CD4-positive, CD25-positive, alpha-beta regulatory T cell (primary cell): ENCODE results near the gene OPA1. TPM values are rescaled to one million over a fixed set of nuclear protein-coding genes. Genes with fewer than 3 reads are reported as not detected.

Source experiments
- ATAC-seq, 2 donors: fragments of 150-1000 bp; cut with Tn5 transposase; one replicate each; pipeline ENCODE4 v1.10.0; 2021; ENCODE audit warnings: low read depth in 2 of 2, moderate number of reproducible peaks in 2 of 2, moderate library complexity in 1 of 2
- DNase-seq, 3 donors: peaks; one replicate each; pipeline versions ENCODE4 v3.0.0 to v3.0.0-alpha.2; 2012 to 2022; ENCODE audit warnings: mixed read lengths in 1 of 3
- H3K27ac ChIP-seq: one replicate; pipeline ENCODE4 v1.7.0; 2013; ENCODE audit warnings: mild to moderate bottlenecking, low read length; ENCODE audit not compliant: insufficient read depth, poor library complexity, severe bottlenecking
- H3K27me3 ChIP-seq: one replicate; pipeline ENCODE4 v1.7.0; 2013; ENCODE audit warnings: low read length; ENCODE audit not compliant: control insufficient read depth, insufficient read depth
- H3K36me3 ChIP-seq: one replicate; pipeline ENCODE4 v1.7.0; 2013; ENCODE audit warnings: mild to moderate bottlenecking, low read length, moderate library complexity; ENCODE audit not compliant: control insufficient read depth, insufficient read depth
- H3K4me1 ChIP-seq: 2 replicates; pipeline ENCODE4 v1.7.0; 2013; ENCODE audit warnings: mild to moderate bottlenecking, low read length; ENCODE audit not compliant: insufficient read depth, control insufficient read depth, poor library complexity, severe bottlenecking
- H3K4me3 ChIP-seq: one replicate; pipeline ENCODE4 v1.7.0; 2013; ENCODE audit warnings: low read depth, mild to moderate bottlenecking, low read length, moderate library complexity
- H3K9me3 ChIP-seq, 2 experiments: 1 replicate in 1 of 2; 2 replicates in 1 of 2; pipeline ENCODE4 v1.7.0; 2013; ENCODE audit warnings: low read length in 2 of 2, mild to moderate bottlenecking in 1 of 2, moderate library complexity in 1 of 2; ENCODE audit not compliant: control insufficient read depth in 2 of 2
- H3K27ac Mint-ChIP-seq, 3 donors: one replicate each; pipeline ENCODE4 v1.8.0; 2020 to 2022; ENCODE audit warnings: mild to moderate bottlenecking in 3 of 3, mixed read lengths in 3 of 3, moderate library complexity in 2 of 3
- H3K27me3 Mint-ChIP-seq: one replicate; pipeline ENCODE4 v1.8.0; 2022; ENCODE audit warnings: mild to moderate bottlenecking, mixed read lengths
- H3K36me3 Mint-ChIP-seq: one replicate; pipeline ENCODE4 v1.8.0; 2020; ENCODE audit warnings: mixed read lengths
- H3K4me1 Mint-ChIP-seq, 4 donors: one replicate each; pipeline ENCODE4 v1.8.0; 2020 to 2022; ENCODE audit warnings: mixed read lengths in 4 of 4, mild to moderate bottlenecking in 1 of 4
- H3K4me3 Mint-ChIP-seq, 4 donors: one replicate each; pipeline ENCODE4 v1.8.0; 2020 to 2022; ENCODE audit warnings: mild to moderate bottlenecking in 4 of 4, mixed read lengths in 4 of 4, moderate library complexity in 3 of 4
- H3K9me3 Mint-ChIP-seq, 7 donors: one replicate each; pipeline ENCODE4 v1.8.0; 2020 to 2022; ENCODE audit warnings: mixed read lengths in 7 of 7, mild to moderate bottlenecking in 3 of 7, moderate library complexity in 2 of 7
- polyA plus RNA-seq, 4 donors: library from polyadenylated mRNA; unstranded; fragments of 300-500 nt; fragmentation: Illumina TruSeq; gene quantifications; one replicate each; pipeline ENCODE4 v1.2.3, GENCODE V29; 2021
- total RNA-seq: library from RNA; stranded (reverse); gene quantifications from one replicate; pipeline ENCODE4 v1.2.3, GENCODE V29; 2022

Gene OPA1
- total RNA-seq (57.4 TPM), polyA plus RNA-seq (10 to 100 TPM; 20.3 to 23.8 (median 21.9) TPM)

GRCh38 chr3:193592841-193593667, at the start of gene OPA1:
Gene OPA1 (plus strand): TSS chr3:193593208. CDS start chr3:193593378, 170 bp downstream.
- DNase-seq (peak; percentile 84 to 96 (median 84)), ATAC-seq (peak; percentile 91 to 92)
- no peaks in the 10 kb centered on the region for H3K9me3 ChIP-seq
- peaks cover 15% of the 10 kb centered on the region for H3K36me3 ChIP-seq
- Mint-ChIP-seq H3K4me3 (peak within 1 kb of the TSS; percentile 95 to 99 (median 97)), H3K4me1 (peaks cover 28 to 67% (median 50%) of the 10 kb centered on the region in 4 donors), H3K27ac (peak within 1 kb of the TSS; percentile 96 to 99 (median 98)), H3K27me3 (no peaks in the 10 kb centered on the region), H3K9me3 (peaks cover 0 to 3% (median 0%) of the 10 kb centered on the region in 7 donors), H3K36me3 (peaks cover 18% of the 10 kb centered on the region)
- H3K27me3 ChIP-seq = no peaks in the 10 kb centered on the region
- peak within 1 kb of the TSS; percentile 100 for H3K4me3 ChIP-seq
- peak within 1 kb of the TSS; percentile 82 for H3K27ac ChIP-seq
- peaks cover 19% of the 10 kb centered on the region for H3K4me1 ChIP-seq

DNA sequence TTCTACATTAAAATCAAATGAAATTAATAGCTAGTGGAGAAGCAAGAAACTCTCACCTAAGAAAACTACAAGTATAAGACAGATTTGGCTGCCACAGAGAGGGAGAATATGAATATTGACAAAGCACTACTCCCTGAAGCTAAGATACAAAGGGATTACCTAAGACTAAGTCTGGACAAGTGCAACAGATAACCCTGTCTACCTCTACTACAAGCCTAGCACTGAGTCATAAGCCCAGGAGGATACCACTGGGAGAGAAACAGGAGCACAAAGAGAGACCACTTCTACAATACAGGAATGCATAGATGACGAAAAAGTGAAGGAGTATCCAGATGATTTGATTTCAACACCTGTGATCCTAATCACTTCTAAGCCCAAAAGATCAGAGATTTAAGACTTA, 48.7 kb upstream of the OPA1 start:
- Histone ChIP-seq H3K27me3 (peaks cover 2% of the 10 kb centered on the region), H3K4me1 (no peaks in the 10 kb centered on the region), H3K9me3 (peaks cover 6 to 8% of the 10 kb centered on the region in 2 experiments), H3K27ac (no peak overlapping the region), H3K4me3 (no peak overlapping the region), H3K36me3 (no peaks in the 10 kb centered on the region)
- no peak overlapping the region for H3K27ac Mint-ChIP-seq
- H3K27me3 Mint-ChIP-seq = peaks cover 5% of the 10 kb centered on the region
- no peak overlapping the region for H3K4me3 Mint-ChIP-seq
- peaks cover 0 to 13% (median 1%) of the 10 kb centered on the region in 7 donors for H3K9me3 Mint-ChIP-seq
- no peak for DNase-seq
- H3K36me3 Mint-ChIP-seq = no peaks in the 10 kb centered on the region
- no peak for ATAC-seq
- H3K4me1 Mint-ChIP-seq = no peaks in the 10 kb centered on the region

- Histone ChIP-seq H3K9me3 (peaks cover 6 to 8% of the 10 kb centered on the region in 2 experiments), H3K27ac (no peak overlapping the region), H3K36me3 (no peaks in the 10 kb centered on the region), H3K27me3 (peaks cover 2% of the 10 kb centered on the region), H3K4me3 (no peak overlapping the region), H3K4me1 (no peaks in the 10 kb centered on the region)
- H3K27me3 Mint-ChIP-seq = peaks cover 5% of the 10 kb centered on the region
- peak overlapping the region in 1 of 3 donors; percentile 50 for H3K27ac Mint-ChIP-seq
- H3K36me3 Mint-ChIP-seq = no peaks in the 10 kb centered on the region
- H3K9me3 Mint-ChIP-seq = peaks cover 0 to 13% (median 1%) of the 10 kb centered on the region in 7 donors
- DNase-seq = no peak
- H3K4me1 Mint-ChIP-seq = no peaks in the 10 kb centered on the region
- ATAC-seq = no peak
- H3K4me3 Mint-ChIP-seq = no peak overlapping the region
Measured at GRCh38 chr3:193545304-193545703, 47.7 kb upstream of the OPA1 start.

DNA sequence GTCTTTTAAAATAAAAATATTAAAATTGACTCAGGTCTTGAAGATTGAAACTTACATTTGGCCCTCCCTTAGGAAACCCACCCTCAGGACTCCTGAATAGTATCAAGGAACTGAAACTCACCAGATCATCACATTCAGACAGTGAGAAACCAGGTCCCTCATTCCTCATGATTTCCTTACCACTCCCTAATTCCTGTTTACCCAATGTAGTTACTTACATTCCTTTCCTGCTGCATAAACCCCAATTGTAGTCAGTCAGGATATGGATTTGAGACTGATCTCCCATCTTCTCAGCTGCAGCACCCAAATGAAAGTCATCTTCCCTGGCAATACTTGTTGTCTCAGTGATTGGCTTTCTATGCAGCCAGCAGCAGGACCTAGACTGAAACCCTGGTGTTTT, 46.9 kb upstream of the OPA1 start:
- no peak for ATAC-seq
- H3K36me3 Mint-ChIP-seq = no peaks in the 10 kb centered on the region
- peaks cover 0 to 13% (median 1%) of the 10 kb centered on the region in 7 donors for H3K9me3 Mint-ChIP-seq
- Histone ChIP-seq H3K27me3 (peaks cover 2% of the 10 kb centered on the region), H3K4me1 (no peaks in the 10 kb centered on the region), H3K4me3 (no peak overlapping the region), H3K9me3 (peaks cover 6 to 8% of the 10 kb centered on the region in 2 experiments), H3K27ac (no peak overlapping the region), H3K36me3 (no peaks in the 10 kb centered on the region)
- no peak overlapping the region for H3K4me3 Mint-ChIP-seq
- peaks cover 5% of the 10 kb centered on the region for H3K27me3 Mint-ChIP-seq
- no peak overlapping the region for H3K27ac Mint-ChIP-seq
- no peak for DNase-seq
- no peaks in the 10 kb centered on the region for H3K4me1 Mint-ChIP-seq

- peaks cover 2% of the 10 kb centered on the region for H3K27me3 ChIP-seq
- ATAC-seq (no peak), DNase-seq (no peak)
- Mint-ChIP-seq H3K27ac (no peak overlapping the region), H3K9me3 (peaks cover 0 to 13% (median 1%) of the 10 kb centered on the region in 7 donors), H3K4me3 (no peak overlapping the region), H3K36me3 (no peaks in the 10 kb centered on the region), H3K4me1 (no peaks in the 10 kb centered on the region), H3K27me3 (peaks cover 2% of the 10 kb centered on the region)
- no peaks in the 10 kb centered on the region for H3K4me1 ChIP-seq
- H3K36me3 ChIP-seq = no peaks in the 10 kb centered on the region
- H3K27ac ChIP-seq = no peak overlapping the region
- peaks cover 6 to 8% of the 10 kb centered on the region in 2 experiments for H3K9me3 ChIP-seq
- H3K4me3 ChIP-seq = no peak overlapping the region
Measured at GRCh38 chr3:193548406-193548805, 44.6 kb upstream of the OPA1 start.

DNA sequence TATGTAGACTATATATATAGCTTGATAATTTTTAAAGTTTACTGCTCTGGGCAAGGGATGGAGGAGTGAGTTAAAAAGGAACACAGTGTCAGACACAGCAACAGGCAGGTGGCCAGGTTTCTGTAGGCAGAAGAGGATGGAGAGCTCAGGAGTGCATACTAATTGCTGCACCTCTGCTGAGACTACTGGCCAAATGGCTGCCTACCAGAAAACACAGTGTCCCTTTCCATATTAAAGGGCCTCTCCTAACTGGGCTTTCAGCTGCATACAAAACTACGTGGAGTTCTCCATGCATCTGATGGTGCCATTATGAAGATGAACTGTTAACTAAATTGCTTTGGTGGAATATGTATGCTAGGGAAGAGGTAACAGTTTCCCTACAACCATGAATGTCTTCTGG, 40.1 kb upstream of the OPA1 start:
- no peaks in the 10 kb centered on the region for H3K9me3 Mint-ChIP-seq
- no peak overlapping the region for H3K4me3 Mint-ChIP-seq
- Histone ChIP-seq H3K36me3 (no peaks in the 10 kb centered on the region), H3K27ac (no peak overlapping the region), H3K4me3 (no peak overlapping the region), H3K27me3 (no peaks in the 10 kb centered on the region), H3K9me3 (no peaks in the 10 kb centered on the region), H3K4me1 (no peaks in the 10 kb centered on the region)
- no peak for DNase-seq
- no peak for ATAC-seq
- H3K27ac Mint-ChIP-seq = no peak overlapping the region
- H3K4me1 Mint-ChIP-seq = no peaks in the 10 kb centered on the region
- H3K36me3 Mint-ChIP-seq = no peaks in the 10 kb centered on the region
- peaks cover 6% of the 10 kb centered on the region for H3K27me3 Mint-ChIP-seq

DNA sequence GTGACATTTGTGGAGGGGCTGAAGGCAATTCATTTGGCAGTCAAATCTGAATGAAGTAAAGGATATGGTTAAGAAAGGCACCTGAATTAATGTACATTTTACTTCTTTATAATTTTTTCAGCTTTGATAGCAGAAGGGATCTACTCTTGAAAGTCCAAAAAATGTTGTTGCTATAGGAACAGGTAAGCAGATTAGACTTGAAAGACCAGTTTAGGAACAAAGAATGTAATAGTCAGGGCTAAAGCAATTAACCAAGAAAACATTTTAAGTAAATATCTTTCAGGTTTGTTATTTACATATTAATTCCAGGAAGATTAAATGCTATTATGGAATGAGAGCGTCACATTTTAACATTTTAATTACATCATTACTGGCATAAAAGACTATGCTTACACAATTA, 39.4 kb upstream of the OPA1 start:
- Histone ChIP-seq H3K4me3 (no peak overlapping the region), H3K9me3 (no peaks in the 10 kb centered on the region), H3K4me1 (no peaks in the 10 kb centered on the region), H3K27me3 (no peaks in the 10 kb centered on the region), H3K27ac (no peak overlapping the region), H3K36me3 (no peaks in the 10 kb centered on the region)
- no peak overlapping the region for H3K27ac Mint-ChIP-seq
- H3K9me3 Mint-ChIP-seq = no peaks in the 10 kb centered on the region
- peaks cover 10% of the 10 kb centered on the region for H3K27me3 Mint-ChIP-seq
- DNase-seq (no peak), ATAC-seq (no peak)
- H3K4me1 Mint-ChIP-seq = no peaks in the 10 kb centered on the region
- no peak overlapping the region for H3K4me3 Mint-ChIP-seq
- no peaks in the 10 kb centered on the region for H3K36me3 Mint-ChIP-seq

DNA sequence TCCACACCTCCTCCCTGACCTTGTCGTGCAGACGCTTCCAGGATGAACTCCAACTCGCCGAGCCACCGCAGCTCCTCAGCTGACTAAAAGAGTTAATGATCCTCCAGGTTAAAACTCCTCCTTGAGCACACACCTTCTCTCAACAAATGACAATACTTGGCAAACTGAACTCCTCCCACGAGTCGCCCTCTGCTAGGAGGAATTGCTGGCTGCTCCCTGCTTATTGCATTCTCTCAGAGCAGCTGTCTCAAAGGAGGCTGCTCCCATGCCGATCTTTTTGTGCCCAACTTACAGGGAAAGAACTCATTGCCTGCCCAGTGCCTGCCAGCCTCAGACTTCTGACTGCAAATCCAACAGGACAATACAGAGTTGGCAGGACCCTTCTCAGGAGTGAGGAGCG, 38.2 kb upstream of the OPA1 start, which contains the start of gene ATP13A4:
TSS of gene ATP13A4 (minus strand) at position 85 of the 400 bp plus-strand sequence. CDS start 96 bp downstream, outside the sequence.
- Mint-ChIP-seq H3K9me3 (no peaks in the 10 kb centered on the region), H3K27ac (no peak within 1 kb of the TSS), H3K27me3 (peaks cover 10% of the 10 kb centered on the region), H3K4me3 (no peak within 1 kb of the TSS), H3K36me3 (no peaks in the 10 kb centered on the region), H3K4me1 (no peaks in the 10 kb centered on the region)
- no peak for DNase-seq
- no peaks in the 10 kb centered on the region for H3K4me1 ChIP-seq
- no peaks in the 10 kb centered on the region for H3K36me3 ChIP-seq
- H3K27me3 ChIP-seq = no peaks in the 10 kb centered on the region
- no peaks in the 10 kb centered on the region for H3K9me3 ChIP-seq
- H3K4me3 ChIP-seq = no peak within 1 kb of the TSS
- no peak within 1 kb of the TSS for H3K27ac ChIP-seq
- no peak for ATAC-seq
